Mesenchymal stem cell (in vitro differentiated cells and primary cell): ENCODE measurements around the gene CD6.

ENCODE experiments used
- DNase-seq: peaks from one replicate; pipeline ENCODE4 v3.0.0-alpha.2; 2013
- H2AFZ ChIP-seq: one replicate; pipeline ENCODE4 v1.6.1; 2013; ENCODE audit warnings: low read depth, mild to moderate bottlenecking, control low read depth, inconsistent platforms, low read length, moderate library complexity
- H2AK5ac ChIP-seq: 2 replicates; pipeline ENCODE4 v1.6.1; 2013; ENCODE audit warnings: low read length, moderate library complexity, mild to moderate bottlenecking, inconsistent platforms; ENCODE audit not compliant: severe bottlenecking
- H2BK120ac ChIP-seq: one replicate; pipeline ENCODE4 v1.6.1; 2013; ENCODE audit warnings: low read depth, mild to moderate bottlenecking, inconsistent platforms, low read length, moderate library complexity
- H2BK12ac ChIP-seq, 2 experiments: one replicate each; pipeline ENCODE4 v1.6.1; 2013; ENCODE audit warnings: inconsistent platforms in 2 of 2, low read length in 2 of 2, mild to moderate bottlenecking in 2 of 2, moderate library complexity in 2 of 2, control low read depth in 1 of 2
- H2BK15ac ChIP-seq: one replicate; pipeline ENCODE4 v1.6.1; 2013; ENCODE audit warnings: mild to moderate bottlenecking, low read depth, inconsistent platforms; ENCODE audit not compliant: poor library complexity, severe bottlenecking
- H2BK5ac ChIP-seq: 2 replicates; pipeline ENCODE4 v1.6.1; 2013; ENCODE audit warnings: low read depth, mild to moderate bottlenecking, low read length, control low read depth, inconsistent platforms; ENCODE audit not compliant: poor library complexity, severe bottlenecking
- H3K14ac ChIP-seq, 2 experiments: one replicate each; pipeline ENCODE4 v1.6.1; 2013; ENCODE audit warnings: inconsistent platforms in 2 of 2, low read length in 2 of 2, control low read depth in 1 of 2, mild to moderate bottlenecking in 1 of 2, moderate library complexity in 1 of 2
- H3K18ac ChIP-seq, 2 experiments: one replicate each; pipeline ENCODE4 v1.6.1; 2013; ENCODE audit warnings: inconsistent platforms in 2 of 2, low read length in 2 of 2, control low read depth in 1 of 2, low read depth in 1 of 2, mild to moderate bottlenecking in 1 of 2
- H3K23ac ChIP-seq, 2 experiments: one replicate each; pipeline ENCODE4 v1.6.1; 2013; ENCODE audit warnings: inconsistent platforms in 2 of 2, low read length in 2 of 2, mild to moderate bottlenecking in 2 of 2, moderate library complexity in 2 of 2, control low read depth in 1 of 2
- H3K27ac ChIP-seq: 2 replicates; pipeline ENCODE4 v1.5.1; 2013; ENCODE audit warnings: mild to moderate bottlenecking, moderate library complexity, low read length, control low read depth, inconsistent platforms; ENCODE audit not compliant: poor library complexity, severe bottlenecking
- H3K27me3 ChIP-seq, 2 experiments: 2 replicates each; pipeline versions ENCODE4 v1.6.1 to v1.7.0; 2013; ENCODE audit warnings: low read length in 2 of 2, mild to moderate bottlenecking in 2 of 2, moderate library complexity in 2 of 2, control low read depth in 1 of 2, inconsistent platforms in 1 of 2; ENCODE audit not compliant: control insufficient read depth in 1 of 2, insufficient read depth in 1 of 2
- H3K36me3 ChIP-seq, 2 experiments: 2 replicates each; pipeline versions ENCODE4 v1.6.1 to v1.7.0; 2013; ENCODE audit warnings: low read length in 2 of 2, control low read depth in 1 of 2, inconsistent platforms in 1 of 2, low read depth in 1 of 2, mild to moderate bottlenecking in 1 of 2; ENCODE audit not compliant: insufficient read depth in 2 of 2, control insufficient read depth in 1 of 2
- H3K4ac ChIP-seq, 2 experiments: one replicate each; pipeline ENCODE4 v1.6.1; 2013; ENCODE audit warnings: inconsistent platforms in 2 of 2, low read length in 2 of 2, mild to moderate bottlenecking in 2 of 2, moderate library complexity in 2 of 2, control low read depth in 1 of 2, low read depth in 1 of 2
- H3K4me1 ChIP-seq: 2 replicates; pipeline ENCODE4 v1.6.1; 2013; ENCODE audit warnings: low read depth, low read length, control low read depth; ENCODE audit not compliant: control insufficient read depth, insufficient read depth
- H3K4me2 ChIP-seq: 2 replicates; pipeline ENCODE4 v1.6.1; 2013; ENCODE audit warnings: low read length, mild to moderate bottlenecking, inconsistent platforms; ENCODE audit not compliant: poor library complexity, severe bottlenecking
- H3K4me3 ChIP-seq, 2 experiments: 2 replicates each; pipeline versions ENCODE4 v1.5.1 to v1.7.0; 2013; ENCODE audit warnings: low read length in 2 of 2, mild to moderate bottlenecking in 2 of 2, control low read depth in 1 of 2, low read depth in 1 of 2; ENCODE audit not compliant: insufficient read depth in 1 of 2
- H3K79me1 ChIP-seq: replicated peaks from 2 replicates; pipeline ENCODE4 v1.6.1; 2013; ENCODE audit warnings: mild to moderate bottlenecking, control low read depth, low read length, inconsistent platforms; ENCODE audit not compliant: poor library complexity, severe bottlenecking
- H3K9ac ChIP-seq: 2 replicates; pipeline ENCODE4 v1.7.0; 2013; ENCODE audit warnings: mild to moderate bottlenecking, low read length, moderate library complexity
- H3K9me3 ChIP-seq: 2 replicates; pipeline ENCODE4 v1.7.0; 2013; ENCODE audit warnings: mild to moderate bottlenecking, low read length; ENCODE audit not compliant: control insufficient read depth
- H4K8ac ChIP-seq: one replicate; pipeline ENCODE4 v1.6.1; 2013; ENCODE audit warnings: inconsistent platforms, mild to moderate bottlenecking, low read length, moderate library complexity
- H4K91ac ChIP-seq: one replicate; pipeline ENCODE4 v1.6.1; 2013; ENCODE audit warnings: mild to moderate bottlenecking, low read length, inconsistent platforms
- WGBS: methylation state at CpG from one replicate; pipeline ENCODE4 v1.1.7; 2013; ENCODE audit warnings: mixed read lengths; 5-methylcytosine and 5-hydroxymethylcytosine counted together

The CD6 gene

DNA sequence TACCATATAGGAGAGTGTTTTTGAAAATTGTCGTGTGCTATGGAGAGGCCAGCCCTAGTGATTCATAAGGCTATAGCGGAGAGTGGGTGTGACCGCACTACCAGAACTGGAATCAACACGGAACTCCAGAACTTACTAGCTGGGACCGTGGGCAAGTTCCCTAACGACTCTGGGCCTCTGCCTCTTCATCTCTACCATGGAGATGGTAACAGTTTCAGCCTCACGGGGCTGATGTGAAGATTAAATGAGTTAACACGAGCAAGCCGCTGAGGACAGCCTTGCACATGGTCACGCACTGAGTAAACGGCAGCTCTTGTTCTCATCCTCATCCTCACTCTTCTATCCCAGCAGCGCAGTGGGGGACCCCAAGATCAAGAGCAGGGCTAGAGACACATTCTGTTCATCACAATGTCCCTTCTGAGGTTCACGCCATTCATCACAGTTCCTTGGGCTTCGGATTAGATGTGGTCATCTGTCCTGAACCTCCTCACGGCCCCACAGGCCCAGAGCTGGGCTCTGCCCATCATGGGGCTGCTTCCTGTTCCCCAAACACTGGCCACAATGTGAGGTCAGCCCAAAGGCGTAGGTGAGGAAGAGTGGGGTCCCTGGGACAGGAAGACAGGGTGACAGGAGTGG, 83.6 kb downstream of the CD6 start:
- H3K9me3 ChIP-seq: no peaks in the 10 kb centered on the region
- no peak overlapping the region for H3K27ac ChIP-seq
- H3K14ac ChIP-seq: no peak overlapping the region
- H2BK12ac ChIP-seq: no peak overlapping the region
- no peak overlapping the region for H2BK5ac ChIP-seq
- H3K79me1 ChIP-seq: no peaks in the 10 kb centered on the region
- 87% methylated on average over 16 of the region's 16 CpGs for WGBS
- H4K91ac ChIP-seq: no peak overlapping the region
- H2BK120ac ChIP-seq: no peak overlapping the region
- H2AFZ ChIP-seq: no peak overlapping the region
- no peak overlapping the region for H3K4ac ChIP-seq
- H4K8ac ChIP-seq: no peak overlapping the region
- no peak overlapping the region for H3K18ac ChIP-seq
- no peak overlapping the region for H3K9ac ChIP-seq
- H2BK15ac ChIP-seq: no peak overlapping the region
- H3K36me3 ChIP-seq: no peaks in the 10 kb centered on the region
- no peak for DNase-seq
- H3K4me3 ChIP-seq: no peak overlapping the region
- no peak overlapping the region for H3K4me2 ChIP-seq
- no peak overlapping the region for H3K23ac ChIP-seq
- H2AK5ac ChIP-seq: no peak overlapping the region
- no peaks in the 10 kb centered on the region for H3K4me1 ChIP-seq
- peaks cover 17 to 67% of the 10 kb centered on the region in 2 experiments for H3K27me3 ChIP-seq

DNA sequence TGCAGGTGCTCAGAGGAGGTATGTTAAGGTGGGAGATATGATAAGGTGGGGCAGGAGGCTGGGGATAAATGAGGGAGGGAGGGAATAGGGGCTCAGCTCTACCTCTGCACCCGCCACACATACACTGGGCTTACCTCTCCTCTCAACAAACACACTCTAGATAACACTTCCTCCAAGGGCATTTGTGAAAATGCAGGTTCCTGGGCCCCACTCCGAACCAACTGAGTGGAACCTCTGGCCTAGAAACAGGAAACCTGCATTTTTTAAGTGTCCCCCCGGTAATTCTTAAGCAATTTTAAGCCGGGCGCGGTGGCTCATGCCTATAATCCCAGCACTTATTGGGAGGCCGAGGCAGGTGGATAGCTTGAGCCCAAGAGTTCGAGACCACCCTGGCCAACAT, 84.3 kb downstream of the CD6 start:
- no peak overlapping the region for H3K23ac ChIP-seq
- no peaks in the 10 kb centered on the region for H3K36me3 ChIP-seq
- 86% methylated on average over 7 of the region's 8 CpGs for WGBS
- no peak overlapping the region for H3K4me2 ChIP-seq
- no peak overlapping the region for H3K18ac ChIP-seq
- H2AK5ac ChIP-seq: no peak overlapping the region
- H3K9me3 ChIP-seq: no peaks in the 10 kb centered on the region
- no peak overlapping the region for H3K14ac ChIP-seq
- H2BK15ac ChIP-seq: no peak overlapping the region
- H2AFZ ChIP-seq: no peak overlapping the region
- no peak overlapping the region for H4K8ac ChIP-seq
- no peak overlapping the region for H3K9ac ChIP-seq
- H3K4ac ChIP-seq: no peak overlapping the region
- H2BK5ac ChIP-seq: no peak overlapping the region
- no peak overlapping the region for H4K91ac ChIP-seq
- H3K27ac ChIP-seq: no peak overlapping the region
- H3K4me3 ChIP-seq: no peak overlapping the region
- DNase-seq: no peak
- H3K4me1 ChIP-seq: no peaks in the 10 kb centered on the region
- H2BK12ac ChIP-seq: no peak overlapping the region
- H2BK120ac ChIP-seq: no peak overlapping the region
- H3K79me1 ChIP-seq: no peaks in the 10 kb centered on the region
- H3K27me3 ChIP-seq: peaks cover 17 to 62% of the 10 kb centered on the region in 2 experiments

DNA sequence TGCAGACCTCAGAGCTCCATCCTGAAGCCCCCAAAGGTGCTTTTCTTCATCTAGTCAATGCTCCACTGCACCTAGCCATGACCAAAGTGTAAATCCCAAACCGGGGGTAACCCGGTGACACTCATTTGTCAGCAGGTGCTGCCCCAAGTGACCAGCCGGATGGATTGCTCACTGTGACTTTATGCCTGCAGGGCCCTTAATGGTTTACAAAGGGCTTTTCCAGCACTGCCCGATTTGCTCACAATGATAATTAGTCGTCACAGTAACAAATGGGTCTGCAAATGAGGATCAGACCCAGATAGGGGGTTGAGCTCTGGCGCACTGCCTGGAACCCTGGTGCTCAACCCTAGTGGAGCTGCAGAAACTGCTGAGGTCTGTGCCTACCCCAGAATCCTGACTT, 85.1 kb downstream of the CD6 start:
- H2BK120ac ChIP-seq: no peak overlapping the region
- no peak overlapping the region for H2BK5ac ChIP-seq
- no peak overlapping the region for H3K27ac ChIP-seq
- H3K4ac ChIP-seq: no peak overlapping the region
- H3K4me3 ChIP-seq: no peak overlapping the region
- no peak overlapping the region for H3K23ac ChIP-seq
- no peak overlapping the region for H4K91ac ChIP-seq
- no peaks in the 10 kb centered on the region for H3K79me1 ChIP-seq
- no peaks in the 10 kb centered on the region for H3K36me3 ChIP-seq
- H3K14ac ChIP-seq: no peak overlapping the region
- H4K8ac ChIP-seq: no peak overlapping the region
- no peak overlapping the region for H2BK12ac ChIP-seq
- no peak overlapping the region for H2AK5ac ChIP-seq
- no peaks in the 10 kb centered on the region for H3K9me3 ChIP-seq
- peaks cover 2% of the 10 kb centered on the region for H3K4me1 ChIP-seq
- H3K18ac ChIP-seq: no peak overlapping the region
- H3K9ac ChIP-seq: no peak overlapping the region
- 69% methylated on average over 6 of the region's 6 CpGs for WGBS
- no peak for DNase-seq
- H2AFZ ChIP-seq: no peak overlapping the region
- no peak overlapping the region for H2BK15ac ChIP-seq
- no peak overlapping the region for H3K4me2 ChIP-seq
- H3K27me3 ChIP-seq: peaks cover 17 to 57% of the 10 kb centered on the region in 2 experiments

DNA sequence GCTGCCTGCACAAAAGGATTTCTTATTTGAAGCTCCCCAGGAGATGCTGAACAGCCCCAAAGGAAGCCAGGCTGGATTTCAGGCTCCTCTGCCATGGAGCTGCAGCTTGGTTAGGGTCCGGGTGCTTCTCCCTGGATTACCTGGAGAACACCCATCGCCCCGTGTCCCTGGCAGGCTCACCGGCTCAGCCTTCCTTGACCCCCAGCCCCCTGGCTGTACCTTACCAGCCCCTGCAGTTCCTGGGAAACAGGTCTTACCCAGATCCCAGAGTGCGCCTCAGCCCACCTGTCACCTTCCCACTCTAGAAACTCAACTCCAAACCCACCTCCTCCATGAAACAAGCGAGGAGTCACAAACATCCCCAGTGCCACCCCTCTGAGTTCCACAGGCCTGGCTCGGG, 85.5 kb downstream of the CD6 start:
- no peak overlapping the region for H2BK5ac ChIP-seq
- no peak overlapping the region for H3K14ac ChIP-seq
- H2AFZ ChIP-seq: no peak overlapping the region
- H3K9ac ChIP-seq: no peak overlapping the region
- no peak overlapping the region for H2AK5ac ChIP-seq
- no peak overlapping the region for H3K4ac ChIP-seq
- no peak overlapping the region for H3K23ac ChIP-seq
- no peak overlapping the region for H3K4me2 ChIP-seq
- no peak overlapping the region for H3K4me3 ChIP-seq
- H3K36me3 ChIP-seq: no peaks in the 10 kb centered on the region
- DNase-seq: no peak
- no peaks in the 10 kb centered on the region for H3K9me3 ChIP-seq
- no peak overlapping the region for H2BK12ac ChIP-seq
- H4K91ac ChIP-seq: no peak overlapping the region
- 84% methylated on average over 6 of the region's 7 CpGs for WGBS
- peaks cover 15 to 54% of the 10 kb centered on the region in 2 experiments for H3K27me3 ChIP-seq
- no peaks in the 10 kb centered on the region for H3K79me1 ChIP-seq
- no peak overlapping the region for H2BK15ac ChIP-seq
- H3K27ac ChIP-seq: no peak overlapping the region
- no peak overlapping the region for H3K18ac ChIP-seq
- H4K8ac ChIP-seq: no peak overlapping the region
- H2BK120ac ChIP-seq: no peak overlapping the region
- H3K4me1 ChIP-seq: peaks cover 2% of the 10 kb centered on the region
